K562 (cell line): Measurements from ENCODE around the gene CKS2. TPM values are rescaled to one million over a fixed set of nuclear protein-coding genes. Genes with fewer than 3 reads are reported as not detected.

Experiments used
- ATAC-seq: fragments of 200-7000 bp; cut with Tn5 transposase; 3 replicates; pipeline ENCODE4 v1.9.1; 2020; ENCODE audit warnings: moderate library complexity
- BruUV-seq: library from RNA; stranded (reverse); fragments of 400-500 nt; replicated peaks from 2 replicates; lab custom pipeline; 2021; lab: Mats Ljungman, UMichigan
- CTCF ChIA-PET: fragments of 300-600 bp; formaldehyde crosslinking; extraction: SDS; loops from one replicate; lab custom pipeline; 2021; ENCODE audit warnings: low intra/inter-chr PET ratio; lab: Yijun Ruan, JAX
- POLR2A ChIA-PET: fragments of 300-600, 350-650 bp; sonication (Branson Sonifier 250); formaldehyde crosslinking; extraction: SDS; loops from one replicate; lab custom pipeline; 2021; ENCODE audit warnings: antibody characterized with exemption, inconsistent platforms; lab: Yijun Ruan, JAX
- DNase-seq, 4 experiments: peaks; one replicate each; pipeline versions ENCODE4 v3.0.0 to v3.0.0-alpha.2; 2011 to 2018; ENCODE audit warnings: low spot score in 3 of 4, mixed read lengths in 3 of 4; ENCODE audit errors: extremely low read depth in 1 of 4
- FAIRE-seq: peaks from 2 replicates; lab custom pipeline; 2011; peaks lifted over from hg19 to GRCh38; lab: Jason Lieb, UNC
- H2AFZ ChIP-seq: 2 replicates; pipeline ENCODE4 v1.6.0; 2011; ENCODE audit warnings: low read depth, low read length, control low read depth, inconsistent platforms
- H3K27ac ChIP-seq: fragments of 200-600 bp; 3 replicates; pipeline ENCODE4 v1.8.0; 2011; ENCODE audit warnings: low read depth, mild to moderate bottlenecking, control low read depth, inconsistent platforms, low read length, moderate library complexity, mixed read lengths; ENCODE audit errors: extremely low read depth
- H3K27me3 ChIP-seq, 2 experiments: fragments of 300-600 bp in 1 of 2; 2 replicates in 1 of 2; 3 replicates in 1 of 2; pipeline versions ENCODE4 v1.6.0 to v1.8.0; 2011; ENCODE audit warnings: inconsistent platforms in 2 of 2, low read length in 2 of 2, mild to moderate bottlenecking in 1 of 2, mixed read lengths in 1 of 2, moderate library complexity in 1 of 2; ENCODE audit not compliant: control insufficient read depth in 2 of 2, insufficient read depth in 2 of 2
- H3K36me3 ChIP-seq: fragments of 300-600 bp; 3 replicates; pipeline ENCODE4 v1.8.0; 2011; ENCODE audit warnings: mild to moderate bottlenecking, low read length, inconsistent platforms; ENCODE audit not compliant: control insufficient read depth, insufficient read depth
- H3K4me1 ChIP-seq, 2 experiments: fragments of 200-600 bp in 1 of 2; replicated peaks in 1 of 2; 2 replicates in 1 of 2; 3 replicates in 1 of 2; pipeline versions ENCODE4 v1.5.1 to v1.8.0; 2011; ENCODE audit warnings: inconsistent platforms in 2 of 2, low read length in 2 of 2, mild to moderate bottlenecking in 1 of 2, mixed read lengths in 1 of 2, moderate library complexity in 1 of 2; ENCODE audit not compliant: control insufficient read depth in 2 of 2, insufficient read depth in 2 of 2
- H3K4me2 ChIP-seq: 2 replicates; pipeline ENCODE4 v1.6.1; 2011; ENCODE audit warnings: low read length, control low read depth, inconsistent platforms, mixed read lengths; ENCODE audit not compliant: insufficient read depth
- H3K4me3 ChIP-seq: fragments of 200-600 bp; sonication (generic), shearing (Covaris generic); 2 replicates; pipeline ENCODE4 v1.5.1; 2016; ENCODE audit warnings: control low read depth, inconsistent platforms
- H3K79me2 ChIP-seq: fragments of 200-600 bp; 3 replicates; pipeline ENCODE4 v1.8.0; 2011; ENCODE audit warnings: low read length, inconsistent platforms; ENCODE audit not compliant: control insufficient read depth, insufficient read depth
- H3K9ac ChIP-seq, 2 experiments: 2 replicates each; pipeline versions ENCODE4 v1.6.0 to v1.6.1; 2011; ENCODE audit warnings: low read depth in 2 of 2, low read length in 2 of 2, control low read depth in 1 of 2, inconsistent platforms in 1 of 2, mild to moderate bottlenecking in 1 of 2, mixed read lengths in 1 of 2; ENCODE audit not compliant: insufficient read depth in 1 of 2
- H3K9me1 ChIP-seq: one replicate; pipeline ENCODE4 v1.6.0; 2011; ENCODE audit warnings: inconsistent platforms, mild to moderate bottlenecking, low read length, moderate library complexity; ENCODE audit not compliant: control insufficient read depth, insufficient read depth
- H3K9me3 ChIP-seq: replicated peaks from 2 replicates; pipeline ENCODE4 v1.5.1; 2011; ENCODE audit warnings: low read depth, low read length, inconsistent platforms; ENCODE audit not compliant: control insufficient read depth, insufficient read depth
- H4K20me1 ChIP-seq: replicated peaks from 2 replicates; pipeline ENCODE4 v1.6.1; 2011; ENCODE audit warnings: low read length, inconsistent platforms, mixed read lengths; ENCODE audit not compliant: control insufficient read depth, insufficient read depth
- C11orf30 ChIP-seq: fragments of 450-650 bp; IDR thresholded peaks from 2 replicates; pipeline ENCODE4 v1.6.1; 2016; ENCODE audit warnings: low read depth, mild to moderate bottlenecking
- CTBP1 ChIP-seq: fragments of 450-650 bp; IDR thresholded peaks from 2 replicates; pipeline ENCODE4 v1.6.1; 2016; ENCODE audit warnings: borderline replicate concordance
- HMGXB4 ChIP-seq: sonication (generic); formaldehyde crosslinking; IDR thresholded peaks from 2 replicates; pipeline ENCODE4 v1.8.1; 2023; ENCODE audit warnings: mild to moderate bottlenecking, missing genetic modification reagents
- MAFF ChIP-seq: IDR thresholded peaks from 2 replicates; pipeline ENCODE4 v1.6.1; 2012; ENCODE audit warnings: low read length, improper control_type of control experiment
- MAFG ChIP-seq: fragments of 450-650 bp; conservative IDR thresholded peaks from 2 replicates; pipeline ENCODE4 v1.6.1; 2016; ENCODE audit warnings: missing genetic modification characterization, missing compliant biosample characterization
- MAFK ChIP-seq: IDR thresholded peaks from 2 replicates; pipeline ENCODE4 v1.6.1; 2011; ENCODE audit warnings: low read length, improper control_type of control experiment
- NFE2 ChIP-seq: IDR thresholded peaks from 2 replicates; pipeline ENCODE4 v1.6.1; 2014; ENCODE audit warnings: antibody characterized with exemption, low read depth
- NFE2L1 ChIP-seq: fragments of 450-650 bp; IDR thresholded peaks from 2 replicates; pipeline ENCODE4 v1.6.1; 2016; ENCODE audit warnings: missing genetic modification characterization, low read depth, mild to moderate bottlenecking, missing compliant biosample characterization, moderate library complexity, borderline replicate concordance
- PKNOX1 ChIP-seq: fragments of 450-650 bp; IDR thresholded peaks from 2 replicates; pipeline ENCODE4 v1.6.1; 2016
- PML ChIP-seq: IDR thresholded peaks from 2 replicates; pipeline ENCODE4 v1.6.1; 2012; ENCODE audit warnings: low read length, inconsistent platforms
- ZNF316 ChIP-seq: fragments of 450-650 bp; IDR thresholded peaks from 2 replicates; pipeline ENCODE4 v1.6.1; 2016
- ZNF592 ChIP-seq: fragments of 450-650 bp; IDR thresholded peaks from 2 replicates; pipeline ENCODE4 v1.6.1; 2017; ENCODE audit warnings: antibody characterized with exemption, mild to moderate bottlenecking
- WGBS: fragments of 100-300 bp; shearing (Covaris generic); methylation state at CpG from one replicate; pipeline ENCODE4 v1.1.6; 2016; ENCODE audit warnings: low coverage, mixed read lengths; ENCODE audit not compliant: insufficient coverage; ENCODE audit errors: missing lambda C conversion rate; 5-methylcytosine and 5-hydroxymethylcytosine counted together
- in situ Hi-C: fragments of 300-500 bp; cut with MboI; formaldehyde crosslinking; loops from 4 replicates; pipeline ENCODE4 v1.15.0; 2018; ENCODE audit warnings: inconsistent platforms, mixed read lengths
- intact Hi-C: fragments of 100-400 bp; cut with micrococcal nuclease; formaldehyde crosslinking; loops from 2 replicates; pipeline ENCODE4 v1.14.2; 2022
- polyA plus RNA-seq, 8 experiments: library from polyadenylated mRNA; depleted of rRNA in 4 of 8; stranded (reverse) in 5 of 8; unstranded in 3 of 8; fragments of >200 nt; fragmentation: Nextera tagmentation in 2 of 8; fragmentation: Illumina TruSeq in 1 of 8; extraction: Ambion mirVana in 2 of 8; extraction: Trizol in 1 of 8; gene quantifications; 2 replicates each; pipeline versions ENCODE4 v1.2.1 to v1.2.3, GENCODE V29; 2011 to 2014; ENCODE audit warnings: inconsistent platforms in 1 of 8, missing spikeins in 1 of 8
- total RNA-seq, 7 experiments: library from RNA; depleted of rRNA in 6 of 7; stranded (reverse); fragments of >200 nt in 6 of 7; fragmentation: Illumina TruSeq in 2 of 7; extraction: Trizol in 2 of 7; gene quantifications; 2 replicates each; pipeline versions ENCODE4 v1.2.1 to v1.2.3, GENCODE V29; 2011 to 2021; ENCODE audit warnings: low replicate concordance in 1 of 7
- TF ChIP-seq, protein P1 (sequence below): fragments of 450-650 bp; IDR thresholded peaks from 2 replicates; pipeline ENCODE4 v1.6.1; 2016; ENCODE audit warnings: low read depth, mild to moderate bottlenecking, moderate library complexity

CKS2 gene
- total and polyA plus RNA-seq, 9 of the 15 experiments (the other 6 are each of a cell fraction or from before 2014, with no cell fraction given) = 123 to 941 (median 321) TPM

GRCh38 chr9:89342213-89342612 is 31.2 kb downstream of the CKS2 start:
- Histone ChIP-seq H3K9ac (no peak overlapping the region), H3K4me1 (peaks cover 0 to 2% of the 10 kb centered on the region in 2 experiments; a peak in 2 of 5 replicates), H3K36me3 (peaks cover 83% of the 10 kb centered on the region), H3K9me3 (no peaks in the 10 kb centered on the region), H3K4me3 (no peak overlapping the region), H3K9me1 (no peaks in the 10 kb centered on the region), H3K27ac (peak overlapping the region; percentile 40; the same call in 1 of the 3 replicates), H3K79me2 (no peaks in the 10 kb centered on the region), H3K27me3 (no peaks in the 10 kb centered on the region), H2AFZ (peak overlapping the region; percentile 56; the same call in 1 of the 2 replicates), H3K4me2 (no peak overlapping the region), H4K20me1 (no peaks in the 10 kb centered on the region)
- in situ Hi-C loops = no loop called here
- BruUV-seq = no TSS peak
- ATAC-seq (peak; percentile 66), FAIRE-seq (peak; percentile 65), DNase-seq (peak in 3 of 4 experiments; percentile 17 to 30 (median 28))
- 85% methylated on average over 6 of the region's 6 CpGs for WGBS
- ChIA-PET POLR2A (interaction anchor here (0.5 kb wide), 1 partner anchor 34 kb away, joined by 5 read pairs; no protein-coding TSS in a partner anchor), CTCF (no interaction called here)
- peak; percentile 95 for TF ChIP-seq ZNF316
- TF ChIP-seq NFE2L1 (tag) = peak; percentile 85
- TF ChIP-seq PML = no peak
- no peak for TF ChIP-seq PKNOX1
- no peak for TF ChIP-seq CTBP1
- peak; percentile 85 for TF ChIP-seq NFE2
- peak; percentile 90 for TF ChIP-seq MAFF
- TF ChIP-seq MAFK = peak; percentile 88
- TF ChIP-seq HMGXB4 (CRISPR knock-in tag) = no peak
- TF ChIP-seq MAFG = peak; percentile 94
- 0 out of 2 replicates have a peak, but pooled peaks have one; percentile 33 for TF ChIP-seq ZNF592
- TF ChIP-seq, protein P1, sequence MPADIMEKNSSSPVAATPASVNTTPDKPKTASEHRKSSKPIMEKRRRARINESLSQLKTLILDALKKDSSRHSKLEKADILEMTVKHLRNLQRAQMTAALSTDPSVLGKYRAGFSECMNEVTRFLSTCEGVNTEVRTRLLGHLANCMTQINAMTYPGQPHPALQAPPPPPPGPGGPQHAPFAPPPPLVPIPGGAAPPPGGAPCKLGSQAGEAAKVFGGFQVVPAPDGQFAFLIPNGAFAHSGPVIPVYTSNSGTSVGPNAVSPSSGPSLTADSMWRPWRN = no peak
- peak; percentile 92 for TF ChIP-seq C11orf30
- intact Hi-C loops = no loop called here
